ENCODE results near the gene DACT1. TPM values are rescaled to one million over a fixed set of nuclear protein-coding genes. Genes with fewer than 3 reads are reported as not detected.

Gene DACT1
- total and polyA plus RNA-seq, 10 of the 15 experiments (the other 5 are each of a cell fraction or from before 2014, with no cell fraction given), result 0.13 to 2.9 (median 0.91) TPM

DNA sequence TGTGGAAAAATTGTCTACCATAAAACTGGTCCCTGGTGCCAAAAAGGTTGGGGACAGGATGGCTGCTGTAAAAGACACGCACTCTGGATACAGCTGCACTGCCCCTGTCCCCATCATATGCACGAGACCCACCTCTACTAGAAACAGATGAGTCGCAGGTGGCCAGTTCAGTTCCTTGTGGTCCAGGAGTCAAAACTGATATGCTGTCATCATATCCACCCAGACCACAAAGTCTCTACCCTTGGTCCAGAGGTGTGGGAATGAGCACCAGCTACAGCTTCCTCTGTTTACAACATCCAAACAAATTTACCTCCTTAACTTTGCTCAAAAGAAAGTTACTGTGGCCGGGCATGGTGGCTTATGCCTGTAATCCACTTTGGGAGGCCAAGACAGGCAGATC lies 43.8 kb upstream of the DACT1 start (continued):
- TF ChIP-seq, protein P1, sequence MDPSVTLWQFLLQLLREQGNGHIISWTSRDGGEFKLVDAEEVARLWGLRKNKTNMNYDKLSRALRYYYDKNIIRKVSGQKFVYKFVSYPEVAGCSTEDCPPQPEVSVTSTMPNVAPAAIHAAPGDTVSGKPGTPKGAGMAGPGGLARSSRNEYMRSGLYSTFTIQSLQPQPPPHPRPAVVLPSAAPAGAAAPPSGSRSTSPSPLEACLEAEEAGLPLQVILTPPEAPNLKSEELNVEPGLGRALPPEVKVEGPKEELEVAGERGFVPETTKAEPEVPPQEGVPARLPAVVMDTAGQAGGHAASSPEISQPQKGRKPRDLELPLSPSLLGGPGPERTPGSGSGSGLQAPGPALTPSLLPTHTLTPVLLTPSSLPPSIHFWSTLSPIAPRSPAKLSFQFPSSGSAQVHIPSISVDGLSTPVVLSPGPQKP (IDR thresholded peaks at IDR 0.05; ENCODE audit: low read depth, low read length), result no peak
- no peak for TF ChIP-seq LARP7 (IDR thresholded peaks at IDR 0.05)
- no peak for TF ChIP-seq TCF3 (IDR thresholded peaks at IDR 0.05; ENCODE audit: borderline replicate concordance, insufficient read depth, low read depth, low read length)
- TF ChIP-seq ZBTB40 (IDR thresholded peaks at IDR 0.05; ENCODE audit: borderline replicate concordance), result no peak
- no peak for TF ChIP-seq SPI1 (IDR thresholded peaks at IDR 0.05; ENCODE audit: borderline replicate concordance, insufficient read depth, low read depth, low read length)
- TF ChIP-seq ZBTB4 (CRISPR knock-in tag; IDR thresholded peaks at IDR 0.05), result no peak
